Tibial nerve (tissue), 4 donors: ENCODE results near the gene LIN7A. TPM values are rescaled to one million over a fixed set of nuclear protein-coding genes. Genes with fewer than 3 reads are reported as not detected.

Experiments used
- DNase-seq, 2 donors: peaks; one replicate each; pipeline ENCODE4 v3.0.0-alpha.2; 2019; ENCODE audit warnings: low spot score in 2 of 2
- H3K27ac ChIP-seq, 4 donors: fragments of 200-600 bp; sonication (generic) in 3 of 4; one replicate each; pipeline ENCODE4 v1.5.1; 2017 to 2019; ENCODE audit warnings: mild to moderate bottlenecking in 1 of 4
- H3K27me3 ChIP-seq, 2 donors: fragments of 200-600 bp; sonication (generic) in 1 of 2; one replicate each; pipeline versions ENCODE4 v1.5.1 to v1.6.0; 2017 to 2019
- H3K36me3 ChIP-seq, 3 donors: fragments of 200-600 bp; sonication (generic); one replicate each; pipeline ENCODE4 v1.5.1; 2018 to 2019
- H3K4me1 ChIP-seq, 4 donors: fragments of 200-600 bp; sonication (generic) in 3 of 4; one replicate each; pipeline ENCODE4 v1.5.1; 2017 to 2019
- H3K4me3 ChIP-seq, 4 donors: fragments of 200-600 bp; sonication (generic) in 3 of 4; one replicate each; pipeline ENCODE4 v1.5.1; 2017 to 2019; ENCODE audit warnings: mild to moderate bottlenecking in 1 of 4, moderate library complexity in 1 of 4
- H3K9me3 ChIP-seq, 4 donors: fragments of 200-600 bp; sonication (generic) in 3 of 4; one replicate each; pipeline ENCODE4 v1.5.1; 2017 to 2019
- EP300 ChIP-seq, 2 donors: sonication (generic); formaldehyde crosslinking; IDR thresholded peaks; one replicate each; pipeline ENCODE4 v1.6.1; 2017; ENCODE audit warnings: antibody characterized with exemption in 2 of 2, mild to moderate bottlenecking in 1 of 2
- POLR2A ChIP-seq, 2 donors: fragments of 450-650 bp; IDR thresholded peaks; one replicate each; pipeline ENCODE4 v1.6.1; 2017; ENCODE audit warnings: antibody characterized with exemption in 2 of 2, mild to moderate bottlenecking in 2 of 2, moderate library complexity in 2 of 2
- WGBS, 2 donors: methylation state at CpG; one replicate each; pipeline ENCODE4 v1.1.5; 2018; 5-methylcytosine and 5-hydroxymethylcytosine counted together
- total RNA-seq, 4 donors: library from RNA; depleted of rRNA; stranded (reverse); fragments of >200 nt; gene quantifications; one replicate each; pipeline ENCODE4 v1.1.0, GENCODE V29; 2016
- TF ChIP-seq, protein P1 (sequence below), 5 experiments: fragments of 200-600 bp in 3 of 5; fragments of 450-650 bp in 2 of 5; sonication (generic) in 3 of 5; IDR thresholded peaks; one replicate each; pipeline ENCODE4 v1.5.1; 2016 to 2019; ENCODE audit warnings: antibody characterized with exemption in 5 of 5, mild to moderate bottlenecking in 3 of 5, moderate library complexity in 2 of 5

Gene LIN7A
- total RNA-seq, 4 donors from 2014 or later, result 6.5 to 16.8 (median 7.9) TPM

DNA sequence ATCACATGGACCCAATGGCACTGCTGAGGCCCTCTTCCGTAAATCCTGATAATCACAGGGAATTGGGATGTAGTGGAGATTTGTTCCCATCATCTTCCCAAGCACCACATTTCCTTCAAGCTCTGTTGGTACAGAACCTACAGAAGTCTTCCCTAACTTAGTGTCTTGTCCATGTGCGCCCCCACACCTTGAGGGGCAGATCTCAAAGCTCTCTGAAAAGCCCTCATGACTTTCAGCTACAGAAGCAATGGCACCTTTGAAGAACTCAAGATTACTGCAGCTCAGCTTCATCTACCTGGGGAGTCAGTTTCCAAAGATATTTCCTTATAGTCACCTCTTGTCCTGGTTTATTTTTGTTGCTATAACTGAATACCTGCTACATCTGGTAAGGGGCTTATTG is 166.8 kb downstream of the LIN7A start:
- no peaks in the 10 kb centered on the region for H3K4me1 ChIP-seq

DNA sequence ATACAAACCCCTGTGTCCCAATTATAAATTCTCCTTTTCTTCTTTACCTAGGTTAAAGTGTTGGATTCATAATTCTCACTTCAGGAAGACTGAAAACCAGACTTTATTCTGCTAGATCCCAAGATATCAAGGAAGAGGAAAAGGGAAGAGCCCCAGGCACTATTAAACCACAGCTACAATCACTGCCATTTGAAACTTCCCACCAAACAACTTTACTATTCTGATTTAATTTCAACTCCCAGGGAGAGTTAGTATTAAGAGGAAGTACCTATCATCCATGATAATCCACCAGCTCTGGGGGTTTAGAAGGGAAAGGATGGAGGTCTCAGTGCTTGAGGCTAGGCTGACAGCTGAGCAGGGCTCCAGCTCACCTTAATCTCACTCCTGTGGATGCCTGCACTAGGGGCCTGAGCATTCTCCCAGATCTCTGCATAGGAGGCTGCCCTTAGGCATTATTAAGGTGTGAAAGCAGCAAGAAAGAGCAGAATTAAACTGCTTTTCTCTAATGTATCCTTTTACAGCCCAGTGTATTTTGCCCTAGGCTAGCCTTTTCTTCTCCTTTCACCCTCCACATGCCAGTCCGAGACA is 168.1 kb downstream of the LIN7A start:
- H3K4me3 ChIP-seq, result no peak overlapping the region
- no peaks in the 10 kb centered on the region for H3K4me1 ChIP-seq
- no peak overlapping the region for H3K27ac ChIP-seq
- no peaks in the 10 kb centered on the region for H3K36me3 ChIP-seq
- 60 to 80% methylated on average over 1 of the region's 1 CpG for WGBS, 2 donors
- no peaks in the 10 kb centered on the region for H3K27me3 ChIP-seq
- TF ChIP-seq, protein P1, sequence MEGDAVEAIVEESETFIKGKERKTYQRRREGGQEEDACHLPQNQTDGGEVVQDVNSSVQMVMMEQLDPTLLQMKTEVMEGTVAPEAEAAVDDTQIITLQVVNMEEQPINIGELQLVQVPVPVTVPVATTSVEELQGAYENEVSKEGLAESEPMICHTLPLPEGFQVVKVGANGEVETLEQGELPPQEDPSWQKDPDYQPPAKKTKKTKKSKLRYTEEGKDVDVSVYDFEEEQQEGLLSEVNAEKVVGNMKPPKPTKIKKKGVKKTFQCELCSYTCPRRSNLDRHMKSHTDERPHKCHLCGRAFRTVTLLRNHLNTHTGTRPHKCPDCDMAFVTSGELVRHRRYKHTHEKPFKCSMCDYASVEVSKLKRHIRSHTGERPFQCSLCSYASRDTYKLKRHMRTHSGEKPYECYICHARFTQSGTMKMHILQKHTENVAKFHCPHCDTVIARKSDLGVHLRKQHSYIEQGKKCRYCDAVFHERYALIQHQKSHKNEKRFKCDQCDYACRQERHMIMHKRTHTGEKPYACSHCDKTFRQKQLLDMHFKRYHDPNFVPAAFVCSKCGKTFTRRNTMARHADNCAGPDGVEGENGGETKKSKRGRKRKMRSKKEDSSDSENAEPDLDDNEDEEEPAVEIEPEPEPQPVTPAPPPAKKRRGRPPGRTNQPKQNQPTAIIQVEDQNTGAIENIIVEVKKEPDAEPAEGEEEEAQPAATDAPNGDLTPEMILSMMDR (IDR thresholded peaks at IDR 0.05), result no peak
- TF ChIP-seq POLR2A (IDR thresholded peaks at IDR 0.05) (no peak), EP300 (IDR thresholded peaks at IDR 0.05) (no peak)
- no peak for DNase-seq
- H3K9me3 ChIP-seq, result no peaks in the 10 kb centered on the region

More for the DNA sequence above, 166.8 kb downstream of the LIN7A start:
- Histone ChIP-seq H3K36me3 (no peaks in the 10 kb centered on the region), H3K9me3 (no peaks in the 10 kb centered on the region), H3K4me3 (no peak overlapping the region), H3K27ac (no peak overlapping the region), H3K27me3 (no peaks in the 10 kb centered on the region)
- WGBS, 2 donors, result 93 to 100% methylated on average over 2 of the region's 2 CpGs
- TF ChIP-seq EP300 (IDR thresholded peaks at IDR 0.05), result no peak
- TF ChIP-seq, protein P1 (IDR thresholded peaks at IDR 0.05), result no peak
- TF ChIP-seq POLR2A (IDR thresholded peaks at IDR 0.05), result no peak
- DNase-seq, result no peak

DNA sequence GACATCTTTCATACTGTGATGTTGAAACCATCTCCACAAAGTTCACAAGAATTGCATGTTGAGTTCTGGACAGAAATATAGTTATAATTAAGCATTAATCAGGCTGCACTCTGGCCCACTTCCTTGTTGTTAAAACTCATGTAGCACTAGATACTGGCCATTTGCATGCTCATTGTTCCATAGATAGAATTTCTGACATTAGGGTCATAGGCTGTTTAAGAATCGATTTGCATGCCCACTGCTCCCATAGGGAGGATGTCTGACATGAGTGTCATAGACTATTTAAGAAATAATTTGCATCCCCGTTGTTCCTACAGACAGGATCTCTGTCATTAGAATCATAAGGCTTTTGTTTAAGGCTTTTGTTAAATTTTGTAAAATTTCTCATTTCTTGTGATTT is 170.8 kb downstream of the LIN7A start:
- no peaks in the 10 kb centered on the region for H3K27me3 ChIP-seq
- H3K4me1 ChIP-seq, result peaks cover 0 to 8% (median 0%) of the 10 kb centered on the region in 4 donors
- no peak overlapping the region for H3K27ac ChIP-seq
- WGBS, 2 donors, result 31 to 53% methylated on average over 2 of the region's 2 CpGs
- no peak for TF ChIP-seq EP300 (IDR thresholded peaks at IDR 0.05)
- TF ChIP-seq POLR2A (IDR thresholded peaks at IDR 0.05), result no peak
- TF ChIP-seq, protein P1 (IDR thresholded peaks at IDR 0.05), result no peak
- no peak for DNase-seq
- H3K4me3 ChIP-seq, result no peak overlapping the region
- no peaks in the 10 kb centered on the region for H3K36me3 ChIP-seq
- H3K9me3 ChIP-seq, result no peaks in the 10 kb centered on the region

DNA sequence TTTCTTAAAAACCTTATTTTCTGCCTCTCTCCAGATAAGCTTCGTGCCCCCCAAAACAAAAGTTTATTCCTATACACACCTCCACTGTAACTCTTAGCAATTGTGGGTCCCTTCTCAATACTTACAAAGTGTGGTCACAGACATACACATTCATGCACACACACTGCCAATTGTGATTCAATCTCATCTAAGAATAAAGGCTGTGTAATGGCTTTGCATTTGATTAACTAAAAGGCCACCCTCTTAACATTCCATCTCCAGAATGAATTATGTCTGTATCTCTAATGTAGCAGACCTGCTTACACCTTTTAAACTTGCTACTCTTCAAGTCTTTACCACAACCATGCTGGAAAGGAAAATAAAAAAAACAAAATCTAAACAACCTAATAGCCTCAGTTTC is 171.5 kb downstream of the LIN7A start:
- Histone ChIP-seq H3K9me3 (no peaks in the 10 kb centered on the region), H3K4me1 (peaks cover 0 to 8% (median 0%) of the 10 kb centered on the region in 4 donors), H3K36me3 (no peaks in the 10 kb centered on the region), H3K27me3 (no peaks in the 10 kb centered on the region), H3K4me3 (no peak overlapping the region), H3K27ac (no peak overlapping the region)
- TF ChIP-seq EP300 (IDR thresholded peaks at IDR 0.05) (no peak), POLR2A (IDR thresholded peaks at IDR 0.05) (no peak)
- TF ChIP-seq, protein P1 (IDR thresholded peaks at IDR 0.05), result no peak
- WGBS, 2 donors, result 59 to 74% methylated on average over 1 of the region's 1 CpG
- DNase-seq, result no peak

DNA sequence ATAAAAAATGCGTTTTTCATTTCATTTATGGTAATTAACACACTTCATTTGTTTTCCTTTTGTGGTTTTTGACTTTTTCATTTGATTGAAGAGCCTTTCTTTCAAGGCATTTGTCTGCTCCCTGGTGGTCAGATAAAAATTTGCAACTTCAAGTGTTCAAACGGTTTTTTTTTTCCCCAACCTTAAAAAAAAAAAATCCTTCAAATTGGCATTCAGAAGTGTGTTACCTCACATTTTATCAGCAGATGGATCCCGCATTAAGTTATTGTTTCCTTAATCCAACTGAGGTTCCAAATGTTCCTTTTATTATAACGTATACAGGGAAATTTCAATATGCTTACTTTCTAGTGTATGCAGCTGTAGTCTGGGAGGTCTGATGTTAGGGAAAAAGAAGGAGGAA is 173.9 kb downstream of the LIN7A start:
- peaks cover 0 to 8% (median 0%) of the 10 kb centered on the region in 4 donors for H3K4me1 ChIP-seq
- 5 to 6% methylated on average over 4 of the region's 4 CpGs for WGBS, 2 donors
- TF ChIP-seq POLR2A (IDR thresholded peaks at IDR 0.05), result no peak
- no peak for TF ChIP-seq EP300 (IDR thresholded peaks at IDR 0.05)
- TF ChIP-seq, protein P1 (IDR thresholded peaks at IDR 0.05), result peak; percentile 41 to 55 (median 52)

More for the DNA sequence above, 173.9 kb downstream of the LIN7A start:
- no peaks in the 10 kb centered on the region for H3K36me3 ChIP-seq
- no peak overlapping the region for H3K4me3 ChIP-seq
- no peaks in the 10 kb centered on the region for H3K27me3 ChIP-seq
- DNase-seq, result peak in 1 of 2 donors; percentile 19
- no peaks in the 10 kb centered on the region for H3K9me3 ChIP-seq
- H3K27ac ChIP-seq, result no peak overlapping the region
